HEK293 (cell line): ENCODE results near the gene WWTR1.

Experiments
- CTCF ChIA-PET: fragments of 350-600 bp; formaldehyde crosslinking; extraction: SDS; loops from one replicate; lab custom pipeline; 2021; ENCODE audit warnings: antibody characterized with exemption; lab: Yijun Ruan, JAX
- POLR2A ChIA-PET: fragments of 300-600 bp; formaldehyde crosslinking; extraction: SDS; loops from one replicate; lab custom pipeline; 2020; ENCODE audit warnings: antibody characterized with exemption, inconsistent platforms; lab: Yijun Ruan, JAX
- H3K27ac ChIP-seq: fragments of 200-500 bp; sonication (Bioruptor generic); 2 replicates; pipeline ENCODE4 v1.5.1; 2014; ENCODE audit warnings: low read depth, low read length, control low read depth, inconsistent platforms; ENCODE audit errors: extremely low read depth
- H3K36me3 ChIP-seq, 2 experiments: fragments of 200-500 bp in 1 of 2; sonication (Bioruptor generic) in 1 of 2; 1 replicate in 1 of 2; 2 replicates in 1 of 2; pipeline ENCODE4 v1.5.1; 2014 to 2017; ENCODE audit warnings: inconsistent platforms in 2 of 2, low read length in 2 of 2; ENCODE audit not compliant: control insufficient read depth in 2 of 2, insufficient read depth in 1 of 2
- H3K4me1 ChIP-seq: fragments of 200-500 bp; sonication (Bioruptor generic); 2 replicates; pipeline ENCODE4 v1.5.1; 2014; ENCODE audit warnings: mild to moderate bottlenecking, low read length, inconsistent platforms; ENCODE audit not compliant: control insufficient read depth, insufficient read depth
- H3K4me3 ChIP-seq: 2 replicates; pipeline ENCODE4 v1.5.1; 2011; ENCODE audit warnings: low read depth, mild to moderate bottlenecking, control low read depth, low read length, moderate library complexity
- H3K9me3 ChIP-seq: fragments of 200-500 bp; sonication (Bioruptor generic); 2 replicates; pipeline ENCODE4 v1.5.1; 2014; ENCODE audit warnings: low read depth, low read length, inconsistent platforms; ENCODE audit not compliant: control insufficient read depth, insufficient read depth
- SCRT2 ChIP-seq: fragments of 450-650 bp; formaldehyde crosslinking; IDR thresholded peaks from 2 replicates; pipeline ENCODE4 v1.5.1; 2016; ENCODE audit warnings: missing biosample characterization, missing genetic modification characterization
- SETDB1 ChIP-seq: IDR thresholded peaks from one replicate; pipeline ENCODE4 v1.6.1; 2017; ENCODE audit warnings: mild to moderate bottlenecking, low read length, moderate library complexity, mixed read lengths; ENCODE audit not compliant: insufficient read length
- ZBTB20 ChIP-seq: fragments of 450-650 bp; formaldehyde crosslinking; IDR thresholded peaks from 2 replicates; pipeline ENCODE4 v1.5.1; 2016; ENCODE audit warnings: missing biosample characterization, missing genetic modification characterization
- ZIC2 ChIP-seq: fragments of 450-650 bp; formaldehyde crosslinking; IDR thresholded peaks from 2 replicates; pipeline ENCODE4 v1.5.1; 2016; ENCODE audit warnings: missing biosample characterization, missing genetic modification characterization
- ZNF114 ChIP-seq: fragments of 450-650 bp; formaldehyde crosslinking; IDR thresholded peaks from 2 replicates; pipeline ENCODE4 v1.5.0; 2017; ENCODE audit warnings: missing biosample characterization, missing genetic modification characterization
- ZNF121 ChIP-seq: fragments of 450-650 bp; formaldehyde crosslinking; IDR thresholded peaks from 2 replicates; pipeline ENCODE4 v1.5.1; 2016; ENCODE audit warnings: missing biosample characterization, missing genetic modification characterization
- ZNF132 ChIP-seq: fragments of 450-650 bp; formaldehyde crosslinking; IDR thresholded peaks from 2 replicates; pipeline ENCODE4 v1.5.1; 2017; ENCODE audit warnings: missing biosample characterization, missing genetic modification characterization, borderline replicate concordance
- ZNF394 ChIP-seq: fragments of 450-650 bp; formaldehyde crosslinking; IDR thresholded peaks from 2 replicates; pipeline ENCODE4 v1.5.1; 2016; ENCODE audit warnings: missing biosample characterization, missing genetic modification characterization, mild to moderate bottlenecking, moderate library complexity, borderline replicate concordance
- ZNF473 ChIP-seq: fragments of 450-650 bp; formaldehyde crosslinking; IDR thresholded peaks from 2 replicates; pipeline ENCODE4 v1.5.1; 2017; ENCODE audit warnings: missing biosample characterization, missing genetic modification characterization
- ZNF701 ChIP-seq: fragments of 450-650 bp; formaldehyde crosslinking; IDR thresholded peaks from 2 replicates; pipeline ENCODE4 v1.5.1; 2016; ENCODE audit warnings: missing biosample characterization, missing genetic modification characterization
- ZSCAN16 ChIP-seq: fragments of 450-650 bp; formaldehyde crosslinking; IDR thresholded peaks from 2 replicates; pipeline ENCODE4 v1.5.1; 2016; ENCODE audit warnings: missing biosample characterization, missing genetic modification characterization
- TF ChIP-seq, protein P1 (sequence below): fragments of 450-650 bp; formaldehyde crosslinking; IDR thresholded peaks from 2 replicates; pipeline ENCODE4 v1.5.1; 2016; ENCODE audit warnings: missing biosample characterization, missing genetic modification characterization
- TF ChIP-seq, protein P2 (sequence below): fragments of 450-650 bp; formaldehyde crosslinking; IDR thresholded peaks from 2 replicates; pipeline ENCODE4 v1.5.1; 2016; ENCODE audit warnings: missing biosample characterization, missing genetic modification characterization
- TF ChIP-seq, protein P3 (sequence below): fragments of 450-650 bp; formaldehyde crosslinking; conservative IDR thresholded peaks from 2 replicates; pipeline ENCODE4 v1.5.1; 2016; ENCODE audit warnings: low read depth, missing biosample characterization, missing genetic modification characterization
- TF ChIP-seq, protein P4 (sequence below): fragments of 450-650 bp; formaldehyde crosslinking; IDR thresholded peaks from 2 replicates; pipeline ENCODE4 v1.5.1; 2016; ENCODE audit warnings: missing biosample characterization, missing genetic modification characterization
- TF ChIP-seq, protein P5 (sequence below): fragments of 450-650 bp; formaldehyde crosslinking; IDR thresholded peaks from 2 replicates; pipeline ENCODE4 v1.5.1; 2017; ENCODE audit warnings: missing biosample characterization, missing genetic modification characterization
- TF ChIP-seq, protein P6 (sequence below): fragments of 450-650 bp; formaldehyde crosslinking; IDR thresholded peaks from 2 replicates; pipeline ENCODE4 v1.5.1; 2016; ENCODE audit warnings: missing biosample characterization, missing genetic modification characterization, low read depth

Gene WWTR1

DNA sequence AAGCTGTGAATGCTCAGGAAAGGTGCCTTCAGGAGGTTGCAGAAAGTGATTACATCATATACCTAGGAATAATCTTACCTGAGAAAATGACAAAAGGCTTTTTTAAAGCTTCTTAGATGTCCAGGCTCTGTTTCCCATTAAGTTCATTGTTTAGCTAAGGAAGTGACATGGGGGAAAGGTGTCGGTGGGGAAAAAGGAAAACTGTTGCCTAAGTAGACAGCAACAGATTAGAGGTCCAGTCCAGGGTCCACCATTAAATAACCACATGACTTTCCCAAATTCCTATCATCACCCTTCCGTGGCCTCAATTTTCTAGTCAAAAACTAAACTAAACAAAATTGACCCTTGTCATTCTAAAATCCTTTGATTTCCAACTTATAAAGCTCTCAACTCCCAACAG is 4.3 kb downstream of the WWTR1 start:
- peaks cover 5 to 47% of the 10 kb centered on the region in 2 experiments; a peak in 2 of 3 replicates for H3K36me3 ChIP-seq
- TF ChIP-seq SCRT2: 0 out of 2 replicates have a peak, but pooled peaks have one; percentile 10
- no peak for TF ChIP-seq ZNF701 (tag by site-specific recombination)
- TF ChIP-seq, all 188 proteins: peak for 1
- POLR2A ChIA-PET: no interaction called here
- H3K9me3 ChIP-seq: no peaks in the 10 kb centered on the region
- CTCF ChIA-PET: interaction anchor here (1.2 to 1.3 kb wide), 2 partner anchors 64 to 155 kb away, joined by 4 to 13 read pairs; no protein-coding TSS in a partner anchor
- no peak overlapping the region for H3K27ac ChIP-seq
- no peak overlapping the region for H3K4me3 ChIP-seq
- H3K4me1 ChIP-seq: 0 out of 2 replicates have a peak, but pooled peaks cover 3% of the 10 kb centered on the region

- H3K36me3 ChIP-seq: peaks cover 5 to 51% of the 10 kb centered on the region in 2 experiments; a peak in 2 of 3 replicates
- CTCF ChIA-PET: interaction anchor here (1.3 kb wide), 1 partner anchor 155 kb away, joined by 4 read pairs; no protein-coding TSS in a partner anchor
- TF ChIP-seq ZIC2 (tag by site-specific recombination): no peak
- no peak for TF ChIP-seq ZNF701 (tag by site-specific recombination)
- no peak for TF ChIP-seq ZNF132 (tag by site-specific recombination)
- TF ChIP-seq, protein P1, sequence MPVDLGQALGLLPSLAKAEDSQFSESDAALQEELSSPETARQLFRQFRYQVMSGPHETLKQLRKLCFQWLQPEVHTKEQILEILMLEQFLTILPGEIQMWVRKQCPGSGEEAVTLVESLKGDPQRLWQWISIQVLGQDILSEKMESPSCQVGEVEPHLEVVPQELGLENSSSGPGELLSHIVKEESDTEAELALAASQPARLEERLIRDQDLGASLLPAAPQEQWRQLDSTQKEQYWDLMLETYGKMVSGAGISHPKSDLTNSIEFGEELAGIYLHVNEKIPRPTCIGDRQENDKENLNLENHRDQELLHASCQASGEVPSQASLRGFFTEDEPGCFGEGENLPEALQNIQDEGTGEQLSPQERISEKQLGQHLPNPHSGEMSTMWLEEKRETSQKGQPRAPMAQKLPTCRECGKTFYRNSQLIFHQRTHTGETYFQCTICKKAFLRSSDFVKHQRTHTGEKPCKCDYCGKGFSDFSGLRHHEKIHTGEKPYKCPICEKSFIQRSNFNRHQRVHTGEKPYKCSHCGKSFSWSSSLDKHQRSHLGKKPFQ (tag by site-specific recombination): no peak
- no peak for TF ChIP-seq ZNF114
- no peak for TF ChIP-seq ZSCAN16 (tag by site-specific recombination)
- TF ChIP-seq ZNF121 (tag by site-specific recombination): no peak
- no peak for TF ChIP-seq ZBTB20 (tag by site-specific recombination)
- TF ChIP-seq, protein P2, sequence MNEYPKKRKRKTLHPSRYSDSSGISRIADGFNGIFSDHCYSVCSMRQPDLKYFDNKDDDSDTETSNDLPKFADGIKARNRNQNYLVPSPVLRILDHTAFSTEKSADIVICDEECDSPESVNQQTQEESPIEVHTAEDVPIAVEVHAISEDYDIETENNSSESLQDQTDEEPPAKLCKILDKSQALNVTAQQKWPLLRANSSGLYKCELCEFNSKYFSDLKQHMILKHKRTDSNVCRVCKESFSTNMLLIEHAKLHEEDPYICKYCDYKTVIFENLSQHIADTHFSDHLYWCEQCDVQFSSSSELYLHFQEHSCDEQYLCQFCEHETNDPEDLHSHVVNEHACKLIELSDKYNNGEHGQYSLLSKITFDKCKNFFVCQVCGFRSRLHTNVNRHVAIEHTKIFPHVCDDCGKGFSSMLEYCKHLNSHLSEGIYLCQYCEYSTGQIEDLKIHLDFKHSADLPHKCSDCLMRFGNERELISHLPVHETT (tag by site-specific recombination): no peak
- no peak for TF ChIP-seq ZNF473 (tag by site-specific recombination)
- TF ChIP-seq ZNF394 (tag by site-specific recombination): no peak
- TF ChIP-seq, protein P3, sequence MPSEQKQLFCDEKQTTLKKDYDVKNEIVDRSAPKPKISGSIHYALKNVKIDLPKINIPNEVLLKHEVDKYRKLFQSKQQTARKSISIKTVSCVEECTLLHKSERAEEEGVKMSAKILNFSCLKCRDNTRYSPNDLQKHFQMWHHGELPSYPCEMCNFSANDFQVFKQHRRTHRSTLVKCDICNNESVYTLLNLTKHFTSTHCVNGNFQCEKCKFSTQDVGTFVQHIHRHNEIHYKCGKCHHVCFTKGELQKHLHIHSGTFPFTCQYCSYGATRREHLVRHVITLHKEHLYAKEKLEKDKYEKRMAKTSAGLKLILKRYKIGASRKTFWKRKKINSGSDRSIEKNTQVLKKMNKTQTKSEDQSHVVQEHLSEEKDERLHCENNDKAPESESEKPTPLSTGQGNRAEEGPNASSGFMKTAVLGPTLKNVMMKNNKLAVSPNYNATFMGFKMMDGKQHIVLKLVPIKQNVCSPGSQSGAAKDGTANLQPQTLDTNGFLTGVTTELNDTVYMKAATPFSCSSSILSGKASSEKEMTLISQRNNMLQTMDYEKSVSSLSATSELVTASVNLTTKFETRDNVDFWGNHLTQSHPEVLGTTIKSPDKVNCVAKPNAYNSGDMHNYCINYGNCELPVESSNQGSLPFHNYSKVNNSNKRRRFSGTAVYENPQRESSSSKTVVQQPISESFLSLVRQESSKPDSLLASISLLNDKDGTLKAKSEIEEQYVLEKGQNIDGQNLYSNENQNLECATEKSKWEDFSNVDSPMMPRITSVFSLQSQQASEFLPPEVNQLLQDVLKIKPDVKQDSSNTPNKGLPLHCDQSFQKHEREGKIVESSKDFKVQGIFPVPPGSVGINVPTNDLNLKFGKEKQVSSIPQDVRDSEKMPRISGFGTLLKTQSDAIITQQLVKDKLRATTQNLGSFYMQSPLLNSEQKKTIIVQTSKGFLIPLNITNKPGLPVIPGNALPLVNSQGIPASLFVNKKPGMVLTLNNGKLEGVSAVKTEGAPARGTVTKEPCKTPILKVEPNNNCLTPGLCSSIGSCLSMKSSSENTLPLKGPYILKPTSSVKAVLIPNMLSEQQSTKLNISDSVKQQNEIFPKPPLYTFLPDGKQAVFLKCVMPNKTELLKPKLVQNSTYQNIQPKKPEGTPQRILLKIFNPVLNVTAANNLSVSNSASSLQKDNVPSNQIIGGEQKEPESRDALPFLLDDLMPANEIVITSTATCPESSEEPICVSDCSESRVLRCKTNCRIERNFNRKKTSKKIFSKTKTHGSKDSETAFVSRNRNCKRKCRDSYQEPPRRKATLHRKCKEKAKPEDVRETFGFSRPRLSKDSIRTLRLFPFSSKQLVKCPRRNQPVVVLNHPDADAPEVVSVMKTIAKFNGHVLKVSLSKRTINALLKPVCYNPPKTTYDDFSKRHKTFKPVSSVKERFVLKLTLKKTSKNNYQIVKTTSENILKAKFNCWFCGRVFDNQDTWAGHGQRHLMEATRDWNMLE: no peak
- no peak for TF ChIP-seq SETDB1
- TF ChIP-seq, protein P4, sequence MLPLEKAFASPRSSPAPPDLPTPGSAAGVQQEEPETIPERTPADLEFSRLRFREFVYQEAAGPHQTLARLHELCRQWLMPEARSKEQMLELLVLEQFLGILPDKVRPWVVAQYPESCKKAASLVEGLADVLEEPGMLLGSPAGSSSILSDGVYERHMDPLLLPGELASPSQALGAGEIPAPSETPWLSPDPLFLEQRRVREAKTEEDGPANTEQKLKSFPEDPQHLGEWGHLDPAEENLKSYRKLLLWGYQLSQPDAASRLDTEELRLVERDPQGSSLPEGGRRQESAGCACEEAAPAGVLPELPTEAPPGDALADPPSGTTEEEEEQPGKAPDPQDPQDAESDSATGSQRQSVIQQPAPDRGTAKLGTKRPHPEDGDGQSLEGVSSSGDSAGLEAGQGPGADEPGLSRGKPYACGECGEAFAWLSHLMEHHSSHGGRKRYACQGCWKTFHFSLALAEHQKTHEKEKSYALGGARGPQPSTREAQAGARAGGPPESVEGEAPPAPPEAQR (tag by site-specific recombination): no peak
- TF ChIP-seq, protein P5, sequence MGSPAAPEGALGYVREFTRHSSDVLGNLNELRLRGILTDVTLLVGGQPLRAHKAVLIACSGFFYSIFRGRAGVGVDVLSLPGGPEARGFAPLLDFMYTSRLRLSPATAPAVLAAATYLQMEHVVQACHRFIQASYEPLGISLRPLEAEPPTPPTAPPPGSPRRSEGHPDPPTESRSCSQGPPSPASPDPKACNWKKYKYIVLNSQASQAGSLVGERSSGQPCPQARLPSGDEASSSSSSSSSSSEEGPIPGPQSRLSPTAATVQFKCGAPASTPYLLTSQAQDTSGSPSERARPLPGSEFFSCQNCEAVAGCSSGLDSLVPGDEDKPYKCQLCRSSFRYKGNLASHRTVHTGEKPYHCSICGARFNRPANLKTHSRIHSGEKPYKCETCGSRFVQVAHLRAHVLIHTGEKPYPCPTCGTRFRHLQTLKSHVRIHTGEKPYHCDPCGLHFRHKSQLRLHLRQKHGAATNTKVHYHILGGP (tag by site-specific recombination): no peak
- TF ChIP-seq, protein P6, sequence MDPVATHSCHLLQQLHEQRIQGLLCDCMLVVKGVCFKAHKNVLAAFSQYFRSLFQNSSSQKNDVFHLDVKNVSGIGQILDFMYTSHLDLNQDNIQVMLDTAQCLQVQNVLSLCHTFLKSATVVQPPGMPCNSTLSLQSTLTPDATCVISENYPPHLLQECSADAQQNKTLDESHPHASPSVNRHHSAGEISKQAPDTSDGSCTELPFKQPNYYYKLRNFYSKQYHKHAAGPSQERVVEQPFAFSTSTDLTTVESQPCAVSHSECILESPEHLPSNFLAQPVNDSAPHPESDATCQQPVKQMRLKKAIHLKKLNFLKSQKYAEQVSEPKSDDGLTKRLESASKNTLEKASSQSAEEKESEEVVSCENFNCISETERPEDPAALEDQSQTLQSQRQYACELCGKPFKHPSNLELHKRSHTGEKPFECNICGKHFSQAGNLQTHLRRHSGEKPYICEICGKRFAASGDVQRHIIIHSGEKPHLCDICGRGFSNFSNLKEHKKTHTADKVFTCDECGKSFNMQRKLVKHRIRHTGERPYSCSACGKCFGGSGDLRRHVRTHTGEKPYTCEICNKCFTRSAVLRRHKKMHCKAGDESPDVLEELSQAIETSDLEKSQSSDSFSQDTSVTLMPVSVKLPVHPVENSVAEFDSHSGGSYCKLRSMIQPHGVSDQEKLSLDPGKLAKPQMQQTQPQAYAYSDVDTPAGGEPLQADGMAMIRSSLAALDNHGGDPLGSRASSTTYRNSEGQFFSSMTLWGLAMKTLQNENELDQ (tag by site-specific recombination): no peak
- TF ChIP-seq, all 188 proteins: peak for 0
- Histone ChIP-seq H3K4me3 (no peak overlapping the region), H3K4me1 (0 out of 2 replicates have a peak, but pooled peaks cover 3% of the 10 kb centered on the region), H3K9me3 (no peaks in the 10 kb centered on the region), H3K27ac (no peak overlapping the region)
- POLR2A ChIA-PET: no interaction called here
Measured at GRCh38 chr3:149653136-149653535, 4.7 kb downstream of the WWTR1 start.
